HUDEP-2 (cell line): ENCODE data around the gene RAB24.

Experiments
- DNase-seq, 76 experiments: peaks; one replicate each; lab custom pipeline; 2025; ENCODE audit not compliant: unreplicated experiment in 76 of 76; lab: John Stamatoyannopoulos, UW

RAB24 gene

GRCh38 chr5:177333420-177334154 lies 30.1 kb upstream of the RAB24 start:
- no peak for DNase-seq

GRCh38 chr5:177332896-177333260 lies 29.4 kb upstream of the RAB24 start:
- DNase-seq, result no peak

GRCh38 chr5:177332031-177332895 lies 28.7 kb upstream of the RAB24 start:
- no peak for DNase-seq

- DNase-seq, result no peak
These were observed 27.7 kb upstream of the RAB24 start for GRCh38 chr5:177330991-177331842.

GRCh38 chr5:177329883-177330282 lies 26.4 kb upstream of the RAB24 start:
- DNase-seq, result no peak

- no peak for DNase-seq
These were observed 25.2 kb upstream of the RAB24 start for GRCh38 chr5:177328545-177329231.

GRCh38 chr5:177327539-177328522 lies 24.3 kb upstream of the RAB24 start:
- no peak for DNase-seq

GRCh38 chr5:177325868-177326381 lies 22.4 kb upstream of the RAB24 start:
- DNase-seq, result no peak

GRCh38 chr5:177320879-177321278 lies 17.4 kb upstream of the RAB24 start:
- DNase-seq, result peak in 1 of 76 experiments; percentile 11

GRCh38 chr5:177319913-177320588 lies 16.5 kb upstream of the RAB24 start:
- DNase-seq, result no peak

- DNase-seq, result peak in 66 of 76 experiments; percentile 16 to 78 (median 52)
These were observed 14.4 kb upstream of the RAB24 start for GRCh38 chr5:177317959-177318377.

GRCh38 chr5:177316005-177316404 lies 12.5 kb upstream of the RAB24 start:
- no peak for DNase-seq

- no peak for DNase-seq
These were observed 11.9 kb upstream of the RAB24 start for GRCh38 chr5:177315411-177315810.

- DNase-seq, result no peak
These were observed 11.1 kb upstream of the RAB24 start for GRCh38 chr5:177314376-177315342.

- no peak for DNase-seq
These were observed 10.2 kb upstream of the RAB24 start for GRCh38 chr5:177313561-177314259.

- DNase-seq, result peak in 59 of 76 experiments; percentile 6 to 94 (median 46)
These were observed 9.2 kb upstream of the RAB24 start for GRCh38 chr5:177312649-177313181.
